Tongue (tissue), 2 donors: Measurements from ENCODE around the gene SLC25A41. TPM values are rescaled to one million over a fixed set of nuclear protein-coding genes. Genes with fewer than 3 reads are reported as not detected.

Experiments
- DNase-seq: peaks from one replicate; pipeline ENCODE4 v3.0.0-alpha.2; 2015
- total RNA-seq: library from RNA; depleted of rRNA; stranded (reverse); fragments of >200 nt; gene quantifications from one replicate; pipeline ENCODE4 v1.2.3, GENCODE V29; 2014

Gene SLC25A41
- total RNA-seq, 1 donor from 2014 or later, result 0.41 TPM

DNA sequence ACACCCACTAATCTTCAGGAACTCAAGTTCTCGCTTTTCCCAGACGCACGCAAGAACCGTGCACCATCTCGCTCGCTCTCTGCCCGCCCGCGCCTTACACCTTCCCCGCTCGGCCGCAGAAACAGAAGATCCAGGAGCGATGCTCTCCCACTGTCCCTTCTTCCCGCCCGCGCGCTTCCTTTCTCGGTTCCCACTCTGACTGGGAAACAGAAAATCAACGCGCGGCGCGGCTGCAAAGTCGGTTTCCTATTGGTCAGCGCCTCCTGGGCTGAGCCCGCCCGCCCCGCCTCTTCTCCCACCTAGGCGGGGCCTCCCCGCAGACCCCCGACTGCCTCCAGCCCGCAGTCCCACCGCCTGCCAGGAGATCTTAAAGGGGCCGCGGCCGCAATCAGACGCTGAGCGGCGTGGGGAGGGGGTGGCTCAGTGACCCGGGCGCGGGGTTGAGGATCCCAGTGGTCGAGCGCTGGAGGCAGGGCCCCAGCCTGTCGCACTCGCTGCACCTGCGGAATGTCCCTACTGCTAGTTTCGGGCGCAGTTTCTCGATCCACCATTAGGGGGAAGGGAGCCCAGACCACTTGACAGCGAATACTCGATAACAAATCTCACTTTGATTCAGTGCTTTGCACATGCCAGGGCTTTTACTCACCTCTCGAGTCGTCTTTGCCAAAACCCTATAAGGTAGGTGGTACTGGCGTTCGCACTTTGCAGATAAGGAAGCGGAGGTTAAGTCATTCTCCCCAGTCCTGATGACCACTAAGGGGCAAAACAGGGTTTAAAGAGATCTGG, 26.7 kb upstream of the SLC25A41 start:
- DNase-seq, result peak; percentile 99

DNA sequence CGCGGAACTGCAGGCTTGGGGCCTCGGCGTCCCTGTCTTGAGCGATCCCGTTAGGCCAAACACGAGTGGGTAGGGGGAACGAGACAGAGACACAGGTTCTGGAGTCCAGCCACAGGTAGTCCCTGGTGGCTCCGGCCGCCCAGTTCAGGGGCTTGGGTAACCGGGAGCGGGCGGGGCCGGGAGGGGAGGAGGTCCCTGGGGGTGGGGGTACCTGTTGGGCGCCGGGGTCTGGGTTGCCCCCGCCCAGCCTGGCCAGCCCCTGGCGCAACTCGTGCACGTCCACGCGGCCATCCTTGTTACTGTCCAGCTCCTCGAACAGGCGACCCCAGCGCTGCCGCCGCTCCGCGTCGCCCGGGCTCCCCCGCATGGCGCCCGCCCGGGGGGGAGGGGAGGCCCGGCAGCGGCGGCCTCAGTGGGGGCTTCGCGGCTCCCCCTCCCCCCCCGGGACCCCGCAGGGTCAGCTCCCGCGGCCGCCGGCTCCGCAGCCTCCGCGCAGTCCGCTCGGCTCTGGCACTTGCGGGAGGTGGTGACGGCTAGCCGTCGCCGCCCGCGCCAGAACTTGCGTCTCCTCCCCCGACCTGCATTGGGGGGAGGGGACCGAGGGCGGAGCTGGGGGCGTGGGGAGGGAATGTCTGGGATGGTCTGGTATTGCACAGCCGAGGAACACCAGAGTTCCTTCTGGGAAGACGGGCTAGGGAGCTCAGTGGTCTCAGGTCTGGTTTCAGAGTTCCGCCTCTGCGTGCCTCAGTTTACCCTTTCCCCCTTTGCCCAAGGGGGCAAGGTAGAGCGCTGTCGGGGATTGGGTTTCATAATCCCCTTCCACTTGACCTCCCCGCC, 25.9 kb upstream of the SLC25A41 start, which contains the start of gene SLC25A23:
Gene SLC25A23, minus strand, starts transcription at position 531 of the 837 bp plus-strand sequence. Its CDS starts 164 bp downstream, at position 367.
- peak; percentile 89 for DNase-seq

DNA sequence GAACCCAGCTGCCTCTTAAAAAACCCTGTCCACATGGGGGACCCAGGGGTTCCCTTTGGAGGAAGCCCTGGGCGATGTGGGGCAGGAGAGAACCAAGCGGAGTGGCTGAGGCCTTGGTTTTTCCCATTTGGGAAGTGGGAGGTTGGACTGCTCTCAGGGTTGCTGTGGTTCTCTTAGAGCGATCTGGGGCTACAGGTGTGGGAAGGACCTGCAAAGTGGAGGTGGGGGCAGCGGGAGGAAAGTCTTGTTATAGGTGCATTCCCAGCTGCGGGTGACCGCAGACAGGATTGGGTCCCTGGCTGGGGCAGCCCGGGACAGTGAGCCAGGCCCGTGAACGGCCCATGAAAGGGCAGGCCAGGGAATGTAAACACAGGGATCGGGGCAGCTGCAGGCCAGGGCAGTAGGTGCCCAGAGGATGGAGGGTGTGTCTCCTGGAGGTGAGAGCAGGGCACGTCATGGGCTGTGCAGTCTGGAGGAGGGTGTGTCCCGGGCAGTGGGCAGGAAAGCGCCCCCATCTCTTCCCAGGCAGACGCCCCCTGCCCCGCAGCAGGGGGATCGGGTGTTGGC, 25.2 kb upstream of the SLC25A41 start:
- no peak for DNase-seq

DNA sequence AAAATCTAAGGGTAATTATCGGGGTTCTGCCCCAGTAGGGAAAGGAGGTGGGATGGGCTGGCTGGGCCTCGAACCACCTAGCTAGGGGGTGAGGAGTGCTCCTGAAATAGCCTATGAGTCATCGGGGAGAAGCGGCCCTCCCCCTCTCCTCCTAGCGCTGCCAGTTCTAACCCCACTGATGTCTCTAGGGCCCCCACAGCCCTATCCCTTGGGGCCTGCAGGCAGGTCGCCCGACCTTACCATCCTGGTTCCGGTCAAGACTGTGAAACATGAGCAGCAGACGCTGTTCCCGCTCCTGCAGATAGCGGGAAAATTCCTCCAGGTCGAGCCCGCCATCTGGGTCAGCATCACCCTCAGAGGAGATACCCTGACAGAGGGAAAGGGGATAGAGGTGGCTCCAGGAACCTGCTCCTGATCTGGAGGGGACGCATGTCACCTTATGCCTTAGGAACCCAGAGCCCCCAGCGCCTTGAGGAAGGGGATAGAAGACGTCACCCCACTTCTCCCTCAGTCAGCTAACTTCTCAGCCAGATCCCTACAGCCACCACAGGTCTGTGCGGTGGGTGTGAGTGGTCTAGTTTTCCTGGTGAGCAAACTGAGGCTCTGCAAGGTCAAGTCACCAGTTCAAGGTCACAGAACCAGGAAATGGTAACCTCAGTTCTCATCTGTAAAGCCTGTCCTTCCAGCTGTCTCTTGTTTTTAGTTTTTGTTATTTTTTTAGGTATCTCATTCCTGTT, 24.6 kb upstream of the SLC25A41 start:
- no peak for DNase-seq

DNA sequence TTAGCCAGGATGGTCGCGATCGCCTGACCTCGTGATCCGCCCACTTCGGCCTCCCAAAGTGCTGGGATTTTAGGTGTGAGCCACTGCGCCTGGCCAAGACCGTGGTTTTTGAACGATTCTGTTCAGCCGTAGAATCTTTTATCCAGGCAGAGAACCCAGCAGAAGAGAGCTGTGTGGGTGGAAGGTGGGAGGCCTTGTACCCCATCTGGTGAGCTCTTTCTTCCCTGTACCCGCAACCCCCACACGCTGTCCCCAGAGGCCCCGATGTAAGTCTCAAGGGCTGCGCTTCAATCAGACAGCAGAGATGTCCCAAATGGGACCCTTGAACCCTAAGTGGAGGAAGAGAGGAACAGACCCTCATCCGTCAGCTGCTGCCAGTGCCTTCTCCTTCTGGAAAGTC, 22.4 kb upstream of the SLC25A41 start:
- no peak for DNase-seq

DNA sequence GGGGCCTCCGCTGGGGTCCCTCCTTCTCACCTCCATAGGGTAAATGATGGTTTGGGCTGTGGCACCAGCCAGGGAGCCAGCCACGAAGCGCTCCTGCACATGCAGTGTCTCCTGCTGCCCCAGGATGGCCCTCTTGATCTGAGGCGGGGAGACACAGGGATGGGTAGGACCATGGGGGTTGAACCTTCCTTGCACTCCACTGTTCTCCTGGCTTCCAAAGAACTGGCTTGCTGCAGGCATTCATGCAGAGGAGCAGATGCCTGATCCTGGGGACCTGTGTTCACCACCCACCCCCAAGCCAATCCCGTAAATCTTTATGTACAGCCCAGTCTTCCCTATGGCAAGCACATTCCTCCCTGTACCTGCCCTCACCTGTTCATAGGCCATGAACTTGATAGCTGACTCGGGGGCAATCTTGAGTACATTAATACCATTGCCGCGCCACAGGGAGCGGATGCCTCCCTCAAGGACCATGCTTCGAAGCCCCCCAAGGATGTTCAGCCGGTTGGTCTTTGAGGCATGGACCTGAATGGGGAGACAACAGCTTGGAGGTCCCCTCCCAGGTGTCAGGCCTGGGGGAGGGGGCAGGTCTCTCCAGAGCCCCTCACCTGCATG, 20.5 kb upstream of the SLC25A41 start:
- no peak for DNase-seq

DNA sequence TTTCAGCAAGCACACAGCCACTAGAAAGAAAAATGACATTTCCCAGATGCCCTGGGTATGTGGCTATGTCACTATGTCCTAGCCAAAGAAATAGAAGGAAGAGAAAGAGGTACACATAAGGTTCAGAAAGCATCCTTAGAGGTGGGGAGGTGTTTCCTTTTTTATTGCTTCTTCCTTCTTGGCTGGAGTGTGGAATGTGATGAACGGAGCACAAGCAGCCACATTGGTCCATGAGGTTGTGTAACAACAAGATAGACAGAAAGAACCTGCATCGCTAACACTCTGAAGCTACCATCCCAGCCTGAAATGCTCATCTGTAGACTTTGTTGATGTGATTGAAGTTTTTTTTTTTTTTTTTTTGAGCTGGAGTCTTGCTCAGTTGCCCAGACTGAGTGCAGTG, 19.3 kb upstream of the SLC25A41 start:
- DNase-seq, result no peak

DNA sequence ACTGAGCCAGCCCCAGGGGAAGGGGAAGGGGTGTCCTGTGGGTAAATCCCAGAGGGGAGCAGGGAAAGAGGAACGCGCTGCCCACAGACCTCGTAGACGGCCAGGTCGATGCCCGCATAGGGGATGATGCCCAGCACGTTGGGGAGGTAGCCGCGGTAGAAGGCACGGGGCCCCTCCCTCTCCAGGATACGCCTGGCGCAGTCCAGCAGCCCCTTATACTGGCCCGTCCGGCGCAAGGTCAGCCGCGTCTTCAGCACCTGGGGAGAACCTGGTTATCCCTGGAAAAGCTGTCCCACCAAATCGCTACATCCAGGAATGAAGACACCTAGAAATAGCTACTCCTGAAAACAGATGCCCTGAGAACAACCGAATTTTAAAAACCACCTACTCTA, 18.7 kb upstream of the SLC25A41 start:
- DNase-seq, result no peak

DNA sequence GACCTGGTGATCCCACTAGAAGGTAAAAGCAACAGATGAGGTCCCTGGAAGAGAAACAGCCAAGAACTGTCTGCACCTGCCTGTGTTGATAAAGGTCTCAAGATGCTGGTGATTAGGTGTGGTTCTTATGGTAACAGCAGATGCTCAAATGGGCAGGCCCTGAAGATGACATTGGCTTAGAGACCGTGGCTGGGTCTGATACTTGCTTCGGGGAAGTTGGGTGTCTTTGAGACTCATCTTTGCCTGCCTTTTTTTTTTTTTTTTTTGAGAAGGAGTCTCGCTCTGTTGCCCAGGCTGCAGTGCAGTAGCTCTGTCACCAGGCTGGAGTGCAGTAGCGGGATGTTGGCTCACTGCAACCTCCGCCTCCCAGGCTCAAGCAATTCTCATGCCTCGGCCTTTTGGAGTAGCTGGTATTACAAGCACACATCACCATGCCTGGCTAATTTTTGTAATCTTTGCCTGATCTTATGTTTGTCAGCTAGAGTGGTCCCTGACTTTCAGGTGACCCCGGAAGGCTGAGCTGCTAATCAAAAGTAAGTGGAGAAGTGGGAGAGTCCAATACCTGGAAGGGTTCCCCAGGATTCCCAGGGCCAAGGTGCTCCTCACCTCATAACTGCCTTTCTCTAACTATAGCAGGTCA, 18.1 kb upstream of the SLC25A41 start:
- DNase-seq, result no peak

DNA sequence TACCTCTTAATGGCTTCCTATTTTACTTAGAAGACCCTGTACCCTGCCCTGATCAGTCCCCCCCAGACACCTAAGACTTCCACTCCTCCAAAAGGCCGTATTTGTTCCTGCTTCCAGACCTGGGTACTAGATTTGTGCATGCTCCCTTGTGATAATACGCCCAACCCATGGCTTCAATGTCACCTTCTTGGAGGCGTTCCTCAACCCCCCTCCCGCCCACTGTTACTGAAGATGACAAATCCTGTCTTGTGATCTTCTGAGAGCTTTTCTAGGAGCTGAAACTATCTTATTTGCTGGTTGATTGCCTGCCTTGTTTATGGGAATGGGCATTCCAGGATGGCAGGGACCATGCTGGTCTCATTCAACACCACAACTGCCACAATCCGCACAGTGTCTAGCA, 16.6 kb upstream of the SLC25A41 start:
- no peak for DNase-seq

DNA sequence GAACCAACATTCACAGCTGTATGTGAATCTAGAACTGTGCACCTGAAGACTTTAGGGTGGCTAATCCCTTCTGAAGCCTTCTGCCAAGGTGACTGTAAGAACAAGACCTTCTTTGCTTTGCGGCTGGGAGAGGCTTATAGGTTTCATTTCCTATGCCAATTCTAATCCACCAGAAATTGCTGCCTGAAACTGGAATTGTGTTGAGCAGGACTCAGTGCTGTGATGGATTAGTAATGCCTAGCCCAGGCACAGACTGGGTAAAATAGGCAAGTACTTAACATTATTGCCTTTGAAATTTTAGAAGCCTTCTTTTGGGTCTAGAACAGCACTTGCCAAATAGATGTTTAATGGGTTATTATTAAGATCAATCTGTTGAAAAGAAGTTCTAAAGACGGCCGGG, 14.5 kb upstream of the SLC25A41 start:
- DNase-seq, result no peak

DNA sequence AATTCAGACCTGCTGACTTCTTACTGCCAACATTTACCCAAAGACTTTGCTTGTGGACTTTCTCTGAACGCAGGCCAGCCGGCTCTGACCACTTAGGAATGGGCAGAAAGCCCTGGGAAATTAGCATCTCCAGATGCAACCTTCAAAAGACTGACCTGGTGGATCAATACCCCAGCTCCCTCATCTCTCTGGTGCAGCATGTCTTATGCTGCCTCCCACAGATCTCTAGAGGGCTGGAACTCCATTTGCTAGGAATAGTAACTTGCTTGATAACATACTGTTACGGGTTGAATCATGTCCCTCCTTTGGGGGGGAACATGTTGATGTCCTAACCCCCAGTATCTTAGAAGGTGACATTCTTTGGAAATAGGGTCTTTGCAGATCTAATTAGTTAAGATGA, 12.9 kb upstream of the SLC25A41 start:
- no peak for DNase-seq

DNA sequence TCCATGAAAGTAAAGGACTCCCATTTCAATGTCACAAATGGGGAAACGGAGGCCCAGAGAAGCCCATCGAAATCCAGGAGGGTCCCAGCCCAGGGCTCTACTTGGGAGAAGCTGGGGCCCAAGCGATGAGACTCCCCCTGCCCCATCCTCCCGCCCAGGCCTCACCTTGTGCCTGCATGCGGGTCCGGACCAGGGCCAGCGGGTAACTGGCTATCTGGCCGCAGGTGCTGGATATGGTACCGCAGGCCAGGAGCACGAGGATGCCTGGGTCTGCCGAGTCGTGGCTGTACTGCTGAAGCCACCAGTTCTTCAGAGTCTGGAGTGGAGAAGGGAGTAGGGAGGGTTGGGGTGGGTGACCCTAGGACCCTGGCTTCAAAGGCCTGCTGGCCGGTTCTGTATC, 10.4 kb upstream of the SLC25A41 start:
- DNase-seq, result no peak

DNA sequence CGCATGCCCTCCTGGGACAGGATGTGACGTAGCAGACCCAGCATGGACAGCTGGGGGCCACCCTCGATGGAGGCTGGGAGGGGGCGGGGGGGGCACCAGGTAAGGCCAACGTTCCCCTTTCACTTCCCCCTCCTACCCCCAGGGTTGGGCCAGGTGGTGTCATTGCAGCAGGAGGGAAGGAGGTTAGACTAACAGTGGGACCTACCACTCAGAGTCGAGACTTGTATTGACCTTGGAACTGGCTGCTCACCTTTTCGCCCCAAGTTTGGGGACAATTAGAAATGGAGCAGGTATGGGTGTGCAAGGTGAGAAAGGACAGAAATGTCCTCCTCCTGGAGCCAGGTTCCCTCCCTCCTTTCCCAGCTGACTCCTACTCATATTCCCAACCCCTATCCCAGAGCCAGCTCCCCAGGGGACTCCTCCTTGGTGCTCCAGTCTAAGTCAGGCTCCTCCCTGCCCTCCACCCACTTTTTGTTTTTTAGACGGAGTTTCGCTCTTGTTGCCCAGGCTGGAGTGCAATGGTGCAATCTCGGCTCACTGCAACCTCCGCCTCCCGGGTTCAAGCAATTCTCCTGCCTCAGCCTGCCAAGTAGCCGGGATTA, 8.6 kb upstream of the SLC25A41 start:
- no peak for DNase-seq

DNA sequence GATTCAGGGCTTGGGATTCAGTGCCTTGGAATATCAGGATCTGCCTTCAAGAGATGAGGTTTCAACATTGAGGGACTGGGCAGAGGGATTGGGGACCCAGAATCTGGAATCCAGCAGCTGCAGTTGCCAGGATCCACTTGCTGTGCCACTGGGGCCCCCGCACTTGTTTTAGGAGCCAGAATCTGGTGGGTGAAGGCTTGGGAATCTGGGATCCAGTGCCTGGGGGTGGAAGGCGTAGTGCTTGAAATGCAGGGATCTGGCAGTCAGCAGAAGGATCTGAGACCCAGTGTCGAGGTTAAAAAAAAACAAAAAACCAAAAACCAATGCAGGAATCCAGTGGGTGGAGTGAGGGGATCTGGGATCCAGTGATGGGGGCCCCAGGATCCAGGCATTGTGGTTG, 7.3 kb upstream of the SLC25A41 start:
- no peak for DNase-seq

DNA sequence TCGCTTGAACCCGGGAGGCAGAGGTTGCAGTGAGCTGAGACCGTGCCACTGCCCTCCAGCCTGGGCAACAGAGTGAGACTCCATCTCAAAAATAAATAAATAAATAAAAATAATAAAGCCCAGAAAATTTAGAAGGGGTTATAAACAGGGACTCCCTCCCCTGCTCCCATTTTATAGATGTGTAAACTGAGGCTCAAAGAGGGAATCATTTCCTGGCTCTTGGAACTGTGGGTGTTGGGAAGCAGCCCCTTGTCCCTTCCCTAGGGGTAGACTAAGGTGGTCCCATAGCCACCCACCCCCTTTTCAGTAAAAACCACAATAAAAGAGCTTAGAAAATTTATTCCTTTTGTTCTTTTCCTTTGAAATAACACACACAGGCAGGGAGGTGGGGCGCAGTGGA, 6.2 kb upstream of the SLC25A41 start:
- DNase-seq, result no peak

DNA sequence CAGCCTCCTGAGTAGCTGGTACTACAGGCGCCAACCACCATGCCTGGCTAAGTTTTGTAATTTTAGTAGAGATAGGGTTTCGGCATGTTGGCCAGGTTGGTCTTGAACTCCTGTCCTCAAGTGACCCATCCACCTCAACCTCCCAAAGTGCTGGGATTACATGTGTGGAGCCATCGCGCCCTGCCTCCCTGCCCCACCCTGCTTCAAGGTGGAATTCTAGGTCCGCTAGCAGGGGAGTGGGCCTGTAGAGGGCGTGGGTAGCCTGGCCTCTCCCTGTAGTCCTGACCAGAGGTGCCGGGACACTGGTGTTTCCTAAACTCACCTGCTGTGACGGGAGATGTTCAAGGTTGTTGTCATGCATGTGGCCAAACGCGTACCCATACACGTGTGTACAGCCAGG, 398 bp downstream of the SLC25A41 start:
- DNase-seq, result no peak

DNA sequence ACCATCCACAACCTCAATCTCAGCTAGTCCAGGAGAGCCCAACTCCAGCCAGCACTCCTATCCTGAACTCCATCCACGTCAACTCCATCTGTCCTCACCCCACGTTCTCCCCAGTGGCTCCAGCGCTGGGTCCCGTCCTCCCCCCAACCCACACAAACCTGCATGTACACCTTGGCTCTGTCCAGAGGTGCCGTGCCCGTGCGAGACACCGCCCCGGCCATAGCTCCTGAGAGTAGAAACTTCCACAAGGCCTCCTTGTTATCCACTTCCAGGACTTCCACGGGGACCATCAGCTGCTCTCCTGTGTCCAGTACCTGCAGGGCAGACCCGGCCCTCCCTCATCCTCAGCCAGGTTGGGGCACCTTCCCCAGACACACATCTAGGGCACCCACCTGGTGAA, 1.7 kb downstream of the SLC25A41 start:
- no peak for DNase-seq

DNA sequence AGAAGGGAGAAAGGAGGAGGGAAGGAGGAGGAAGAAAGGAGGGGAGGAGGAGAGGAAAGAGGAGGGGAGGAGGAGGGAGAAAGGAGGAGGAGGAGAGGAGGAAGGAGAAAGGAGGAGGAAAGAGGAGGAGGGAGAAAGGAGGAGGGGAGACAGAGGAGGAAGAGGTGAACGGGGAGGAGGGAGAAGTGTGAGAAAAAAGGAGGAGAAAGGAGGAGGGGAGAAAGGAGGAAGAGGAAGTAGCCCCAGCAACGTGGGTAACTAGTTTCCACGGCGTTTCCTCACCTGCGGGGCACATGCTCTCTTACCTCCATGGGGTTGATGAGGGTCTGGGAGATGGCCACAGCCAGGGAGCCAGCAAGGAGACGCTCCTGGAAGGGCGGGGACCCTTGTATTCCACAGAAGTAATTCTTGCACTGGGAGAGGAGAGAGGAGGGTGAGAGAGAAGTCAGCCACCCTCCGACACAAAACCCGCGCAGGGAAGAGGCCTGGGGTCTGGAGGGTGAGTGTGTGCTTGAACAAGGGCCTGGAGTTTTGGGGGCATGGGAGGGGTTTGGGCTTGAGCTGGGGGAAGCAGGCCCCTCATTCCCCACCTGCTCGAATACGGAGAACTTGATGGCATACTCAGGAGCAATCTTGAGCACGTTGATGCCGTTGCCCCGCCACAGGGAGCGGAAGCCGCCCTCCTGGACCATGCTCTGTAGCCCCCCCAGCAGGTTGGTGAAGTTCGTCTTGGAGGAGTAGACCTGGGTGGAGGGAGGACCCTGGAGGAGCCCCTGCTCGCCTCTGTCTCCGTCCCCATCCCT, 3.9 kb downstream of the SLC25A41 start:
- no peak for DNase-seq
